Skeletal muscle satellite cell (primary cell): ENCODE measurements around the gene CCDC78.
"Not testable (repeated sequence)": the region's sequence is repeated elsewhere in the genome, so short reads cannot be mapped to it uniquely, and the experiment has no call there.

Experiments used
- H3K27me3 ChIP-seq: 2 replicates; pipeline ENCODE4 v1.7.0; 2013; ENCODE audit warnings: low read length; ENCODE audit not compliant: control insufficient read depth, insufficient read depth
- H3K36me3 ChIP-seq: 2 replicates; pipeline ENCODE4 v1.7.0; 2013; ENCODE audit warnings: mild to moderate bottlenecking, control low read depth, low read length; ENCODE audit not compliant: insufficient read depth
- H3K4me1 ChIP-seq: 2 replicates; pipeline ENCODE4 v1.7.0; 2013; ENCODE audit warnings: low read length; ENCODE audit not compliant: control insufficient read depth, insufficient read depth
- H3K4me2 ChIP-seq: 2 replicates; pipeline ENCODE4 v1.7.0; 2013; ENCODE audit warnings: mild to moderate bottlenecking, low read length
- H3K4me3 ChIP-seq: 2 replicates; pipeline ENCODE4 v1.7.0; 2013; ENCODE audit warnings: low read length
- H3K9ac ChIP-seq: 2 replicates; pipeline ENCODE4 v1.7.0; 2013; ENCODE audit warnings: mild to moderate bottlenecking, low read depth, low read length, moderate library complexity
- H3K9me3 ChIP-seq: replicated peaks from 2 replicates; pipeline ENCODE4 v1.7.0; 2013; ENCODE audit warnings: mild to moderate bottlenecking, control low read depth, low read length

CCDC78 gene

DNA sequence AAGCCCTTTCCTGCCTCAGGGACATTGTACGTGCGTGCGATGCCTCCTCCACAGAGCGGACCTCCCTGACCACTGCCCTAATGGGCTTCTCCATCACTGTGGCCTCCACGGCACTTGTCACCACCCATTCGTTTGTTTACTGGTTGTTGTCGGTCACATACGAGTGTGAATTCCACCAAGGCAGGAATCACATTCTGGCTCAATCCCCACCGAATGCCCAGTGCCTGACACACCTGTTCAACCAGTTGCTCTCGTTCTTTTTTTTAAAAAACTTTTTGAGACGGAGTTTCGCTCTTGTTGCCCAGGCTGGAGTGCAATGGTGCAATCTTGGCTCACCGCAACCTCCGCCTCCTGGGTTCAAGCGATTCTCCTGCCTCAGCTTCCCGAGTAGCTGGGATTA, 35.0 kb downstream of the CCDC78 start:
- Histone ChIP-seq H3K4me1 (peaks cover 14% of the 10 kb centered on the region), H3K27me3 (peaks cover 39% of the 10 kb centered on the region)
- not testable (repeated sequence) for H3K9ac ChIP-seq, H3K9me3 ChIP-seq, H3K36me3 ChIP-seq, H3K4me2 ChIP-seq, H3K4me3 ChIP-seq

DNA sequence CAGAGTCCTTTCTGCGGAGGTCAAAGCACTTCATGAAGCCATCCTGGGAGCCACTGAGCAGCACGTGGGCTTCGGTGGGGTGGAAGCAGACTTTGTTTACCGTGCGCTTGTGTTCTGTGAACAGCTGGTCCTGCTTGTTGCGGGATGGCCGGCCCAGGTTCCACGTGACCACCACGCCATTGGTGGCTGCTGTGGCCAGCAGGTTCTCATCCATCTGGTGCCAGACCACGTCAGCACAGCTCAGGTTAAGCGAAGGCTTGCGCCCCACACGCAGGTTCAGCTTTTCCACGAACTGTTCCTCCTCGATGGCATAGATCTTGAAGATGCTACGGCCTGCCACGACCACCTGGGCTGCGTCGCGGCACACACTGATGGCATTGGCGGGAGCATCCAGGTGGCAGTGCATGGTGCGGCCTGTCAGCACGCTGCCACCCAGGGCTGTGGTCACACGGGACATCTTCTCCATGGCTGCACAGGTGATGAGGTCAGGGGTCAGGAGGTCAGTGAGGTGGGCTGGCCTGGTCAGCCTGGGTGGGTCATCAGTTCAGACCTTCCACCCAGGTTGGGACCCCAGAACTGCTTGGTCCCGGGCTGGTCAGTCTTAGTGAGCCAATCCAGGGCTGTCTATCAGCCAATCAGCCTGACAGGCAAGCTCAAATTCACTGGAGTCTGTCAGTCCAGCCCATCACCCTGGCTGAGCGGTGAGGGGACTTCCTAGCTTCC, 36.9 kb downstream of the CCDC78 start:
- H3K36me3 ChIP-seq: peaks cover 12% of the 10 kb centered on the region
- H3K9ac ChIP-seq: peak overlapping the region; percentile 98
- peaks cover 21% of the 10 kb centered on the region for H3K4me1 ChIP-seq

DNA sequence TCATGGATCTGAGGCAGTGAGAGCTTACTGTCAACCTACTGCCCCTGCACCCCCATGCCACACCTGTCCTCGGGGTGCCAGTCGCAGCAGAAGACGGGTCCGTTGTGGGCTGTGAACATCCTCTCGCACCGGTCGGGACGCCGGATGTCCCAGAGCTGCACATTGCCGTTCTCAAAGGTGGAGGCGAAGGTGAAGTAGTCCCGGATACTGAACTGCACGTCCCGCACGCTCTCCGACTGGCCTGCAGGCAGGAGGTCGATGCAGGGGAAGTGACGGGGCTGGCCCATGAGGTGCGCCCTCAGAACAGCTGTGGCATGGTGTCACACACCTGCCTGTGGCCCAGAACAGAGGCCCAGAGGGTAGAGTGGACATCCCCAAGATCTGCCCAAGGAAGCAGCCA, 38.7 kb downstream of the CCDC78 start:
- Histone ChIP-seq H3K27me3 (peaks cover 5% of the 10 kb centered on the region), H3K4me1 (peaks cover 36% of the 10 kb centered on the region)

More for the DNA sequence above, 36.9 kb downstream of the CCDC78 start:
- H3K4me2 ChIP-seq: peak overlapping the region; percentile 96
- H3K27me3 ChIP-seq: peaks cover 22% of the 10 kb centered on the region
- peak overlapping the region; percentile 100 for H3K4me3 ChIP-seq
- H3K9me3 ChIP-seq: no peaks in the 10 kb centered on the region

DNA sequence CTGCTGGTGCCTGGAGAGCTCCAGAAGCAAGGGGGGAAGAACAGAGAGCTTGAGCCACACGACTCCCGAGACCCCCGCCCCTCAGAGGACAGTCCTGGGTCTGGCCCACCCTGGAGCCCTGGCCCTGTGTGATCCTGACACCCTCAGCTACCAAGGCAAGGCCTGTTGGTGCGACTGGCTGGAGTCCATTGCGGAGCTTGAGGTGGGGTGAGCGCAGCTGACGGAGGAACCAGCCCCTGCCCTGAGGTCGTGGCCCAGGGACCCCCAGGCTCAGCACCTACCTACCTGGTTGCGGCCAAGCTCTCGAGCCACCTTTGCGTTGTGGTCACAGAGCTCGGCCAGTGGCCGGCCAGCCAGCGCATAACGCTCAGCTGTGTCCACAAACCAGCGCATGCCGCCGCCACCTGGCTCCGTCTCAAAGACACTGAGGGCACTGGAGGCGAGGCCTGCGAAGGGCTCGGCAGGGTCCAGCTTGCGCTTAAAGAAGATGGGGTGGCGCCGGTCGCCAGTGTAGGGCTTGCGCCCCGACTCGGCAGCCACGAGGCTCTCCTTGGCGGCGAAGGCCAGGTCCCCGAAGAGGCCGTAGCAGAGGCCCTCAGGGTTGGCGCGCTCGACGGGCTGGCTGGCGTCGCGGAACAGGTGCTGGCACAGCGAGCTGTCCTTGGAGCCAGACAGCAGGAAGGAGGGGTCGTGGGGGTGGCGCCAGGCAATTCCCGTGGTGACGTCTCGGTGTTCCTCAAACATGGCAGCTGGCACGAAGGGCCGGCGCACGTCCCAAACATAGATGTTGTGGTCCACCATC, 39.6 kb downstream of the CCDC78 start:
- H3K36me3 ChIP-seq: peaks cover 29% of the 10 kb centered on the region
- no peaks in the 10 kb centered on the region for H3K27me3 ChIP-seq
- H3K9me3 ChIP-seq: no peaks in the 10 kb centered on the region
- no peak overlapping the region for H3K9ac ChIP-seq
- no peak overlapping the region for H3K4me2 ChIP-seq
- no peak overlapping the region for H3K4me3 ChIP-seq
- H3K4me1 ChIP-seq: peaks cover 44% of the 10 kb centered on the region

More for the DNA sequence above, 38.7 kb downstream of the CCDC78 start:
- Histone ChIP-seq H3K4me2 (no peak overlapping the region), H3K9me3 (no peaks in the 10 kb centered on the region), H3K9ac (no peak overlapping the region), H3K36me3 (peaks cover 21% of the 10 kb centered on the region), H3K4me3 (no peak overlapping the region)

DNA sequence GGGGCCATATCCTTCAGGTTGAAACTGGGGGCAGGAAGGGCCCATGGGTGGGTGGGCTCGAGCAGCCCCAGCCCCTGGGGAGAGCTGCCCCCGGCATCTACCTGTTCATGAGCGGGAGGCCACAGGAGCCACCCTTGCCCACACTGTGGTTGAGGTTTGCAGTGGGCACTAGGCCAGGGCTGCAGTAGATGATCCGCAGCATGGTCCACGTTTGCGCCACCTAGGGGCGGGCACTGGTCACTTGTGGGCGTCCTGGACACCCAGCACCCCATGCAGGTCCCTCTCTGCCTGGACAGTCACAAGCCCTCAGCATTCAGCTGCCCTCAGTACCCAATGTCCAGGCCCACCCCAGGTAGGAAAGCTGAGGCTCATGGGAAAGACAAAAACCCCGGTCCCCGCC, 40.3 kb downstream of the CCDC78 start:
- Histone ChIP-seq H3K36me3 (peaks cover 35% of the 10 kb centered on the region), H3K4me1 (peaks cover 51% of the 10 kb centered on the region), H3K9ac (no peak overlapping the region), H3K4me3 (no peak overlapping the region), H3K4me2 (no peak overlapping the region), H3K27me3 (no peaks in the 10 kb centered on the region), H3K9me3 (no peaks in the 10 kb centered on the region)

DNA sequence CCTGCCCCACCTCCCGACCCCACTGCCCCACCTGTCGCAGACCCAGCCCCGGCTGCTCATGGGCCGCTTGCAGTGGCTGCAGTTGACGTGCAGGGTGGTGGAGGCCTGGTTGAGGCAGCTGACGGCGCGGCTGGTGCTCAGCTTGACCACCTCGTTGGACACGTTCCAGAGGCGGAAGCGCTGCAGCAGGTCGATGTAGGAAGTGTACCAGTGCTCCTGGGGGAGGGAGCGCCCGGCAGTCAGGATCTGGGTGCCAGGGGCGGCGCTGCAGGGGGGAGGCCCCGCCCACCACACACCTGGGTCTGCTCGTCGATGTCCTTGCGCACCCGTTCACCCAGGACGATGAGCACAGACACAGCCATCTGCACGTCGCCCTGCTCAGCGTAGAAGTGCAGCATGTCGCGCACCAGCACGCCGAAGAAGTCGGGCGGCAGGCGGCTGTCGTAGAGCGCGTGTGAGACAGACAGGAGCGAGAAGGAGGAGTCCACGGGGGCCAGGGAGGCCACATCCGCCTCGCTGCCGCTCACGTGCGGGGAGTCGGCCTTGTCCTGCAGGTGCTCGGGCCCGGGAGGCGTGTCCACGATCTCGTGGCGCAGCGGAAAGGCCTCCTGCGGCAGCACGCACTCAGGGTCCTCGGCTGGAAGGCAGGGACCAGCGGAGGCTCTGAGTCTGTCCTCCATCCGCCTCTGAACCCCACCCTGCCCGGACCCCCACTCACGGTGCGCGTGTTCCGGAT, 41.1 kb downstream of the CCDC78 start:
- peaks cover 48% of the 10 kb centered on the region for H3K4me1 ChIP-seq
- no peak overlapping the region for H3K9ac ChIP-seq
- peaks cover 35% of the 10 kb centered on the region for H3K36me3 ChIP-seq
- no peaks in the 10 kb centered on the region for H3K9me3 ChIP-seq
- no peak overlapping the region for H3K4me3 ChIP-seq
- H3K4me2 ChIP-seq: peak overlapping the region; percentile 97
- no peaks in the 10 kb centered on the region for H3K27me3 ChIP-seq

DNA sequence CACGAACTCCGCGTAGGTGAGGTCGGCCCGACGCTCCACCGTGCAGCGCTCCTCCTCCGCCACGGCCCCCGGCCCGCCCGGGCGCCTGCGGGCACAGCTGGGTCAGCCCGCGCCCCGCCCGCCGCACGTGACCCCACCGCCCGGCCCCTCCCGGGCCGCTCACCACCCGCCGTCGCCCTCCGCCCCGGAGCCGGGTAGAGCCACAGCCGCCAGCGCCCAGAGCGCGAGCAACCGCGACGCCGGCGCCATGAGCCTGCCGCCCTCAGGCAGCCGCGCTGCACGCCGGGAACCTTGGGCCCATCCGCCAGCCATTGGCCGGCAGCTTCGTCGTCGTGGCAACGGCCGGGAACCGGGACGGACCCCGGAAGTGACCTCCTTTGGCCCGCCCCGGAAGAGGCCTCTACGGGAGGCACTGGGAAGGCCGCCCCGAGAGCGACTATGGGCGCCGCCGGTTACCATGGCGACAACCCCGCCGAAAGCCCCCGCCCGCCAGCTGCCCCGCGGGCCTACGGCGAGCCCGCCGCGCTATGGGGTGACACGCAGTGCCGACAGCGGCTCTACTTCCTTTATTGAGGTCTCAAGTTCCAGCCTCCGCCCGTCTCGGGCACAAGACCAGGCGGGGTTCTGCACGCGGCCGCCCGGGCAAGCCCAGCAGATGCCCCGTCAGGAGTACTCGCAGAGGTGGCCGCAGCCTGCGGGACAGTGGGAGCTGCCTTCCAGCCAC, 42.0 kb downstream of the CCDC78 start, which contains the start of gene JMJD8:
Gene JMJD8, minus strand, starts transcription at position 264 of the 724 bp plus-strand sequence. Its CDS starts 15 bp downstream, at position 249.
- peaks cover 45% of the 10 kb centered on the region for H3K4me1 ChIP-seq
- H3K9ac ChIP-seq: peak within 1 kb of the TSS; percentile 76
- peak within 1 kb of the TSS; percentile 79 for H3K4me3 ChIP-seq
- H3K9me3 ChIP-seq: no peaks in the 10 kb centered on the region
- no peaks in the 10 kb centered on the region for H3K27me3 ChIP-seq
- H3K4me2 ChIP-seq: peak within 1 kb of the TSS; percentile 97
- H3K36me3 ChIP-seq: peaks cover 35% of the 10 kb centered on the region

DNA sequence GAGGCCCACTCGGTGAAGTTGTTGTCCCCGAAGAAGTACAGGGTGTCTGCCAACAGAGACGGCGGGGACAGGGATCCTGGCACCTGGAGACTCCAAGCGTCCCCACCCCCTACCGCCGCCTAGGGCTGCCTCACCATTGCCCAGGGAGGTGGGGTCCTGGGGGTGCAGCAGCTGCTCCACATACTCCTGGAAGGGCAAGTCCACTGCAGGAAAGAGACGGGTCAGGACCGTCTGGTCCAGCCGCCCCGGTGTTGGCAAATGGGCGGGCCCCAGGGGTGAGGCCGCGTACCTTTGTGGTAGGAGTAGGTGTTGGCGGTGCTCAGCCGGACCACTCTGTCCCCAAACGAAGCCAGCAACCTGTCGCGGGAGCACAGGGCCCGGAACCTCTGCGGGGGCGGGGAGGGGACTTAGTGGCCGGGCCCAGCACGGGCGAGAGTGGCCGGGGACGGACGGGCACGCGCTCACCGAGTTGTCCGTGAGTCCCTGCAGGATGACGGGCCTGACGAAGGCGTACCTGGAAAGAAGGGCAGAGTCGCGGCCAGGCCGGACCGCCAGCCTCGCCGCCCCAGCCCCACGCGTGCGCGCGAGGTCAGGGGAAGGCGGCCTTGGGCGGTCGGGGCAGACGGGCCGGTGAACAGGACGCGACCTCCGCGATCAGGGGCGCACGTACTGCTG, 42.7 kb downstream of the CCDC78 start:
- Histone ChIP-seq H3K4me2 (peak overlapping the region; percentile 94), H3K36me3 (peaks cover 35% of the 10 kb centered on the region), H3K4me1 (peaks cover 41% of the 10 kb centered on the region), H3K9me3 (no peaks in the 10 kb centered on the region), H3K9ac (peak overlapping the region; percentile 76), H3K4me3 (peak overlapping the region; percentile 79), H3K27me3 (no peaks in the 10 kb centered on the region)

DNA sequence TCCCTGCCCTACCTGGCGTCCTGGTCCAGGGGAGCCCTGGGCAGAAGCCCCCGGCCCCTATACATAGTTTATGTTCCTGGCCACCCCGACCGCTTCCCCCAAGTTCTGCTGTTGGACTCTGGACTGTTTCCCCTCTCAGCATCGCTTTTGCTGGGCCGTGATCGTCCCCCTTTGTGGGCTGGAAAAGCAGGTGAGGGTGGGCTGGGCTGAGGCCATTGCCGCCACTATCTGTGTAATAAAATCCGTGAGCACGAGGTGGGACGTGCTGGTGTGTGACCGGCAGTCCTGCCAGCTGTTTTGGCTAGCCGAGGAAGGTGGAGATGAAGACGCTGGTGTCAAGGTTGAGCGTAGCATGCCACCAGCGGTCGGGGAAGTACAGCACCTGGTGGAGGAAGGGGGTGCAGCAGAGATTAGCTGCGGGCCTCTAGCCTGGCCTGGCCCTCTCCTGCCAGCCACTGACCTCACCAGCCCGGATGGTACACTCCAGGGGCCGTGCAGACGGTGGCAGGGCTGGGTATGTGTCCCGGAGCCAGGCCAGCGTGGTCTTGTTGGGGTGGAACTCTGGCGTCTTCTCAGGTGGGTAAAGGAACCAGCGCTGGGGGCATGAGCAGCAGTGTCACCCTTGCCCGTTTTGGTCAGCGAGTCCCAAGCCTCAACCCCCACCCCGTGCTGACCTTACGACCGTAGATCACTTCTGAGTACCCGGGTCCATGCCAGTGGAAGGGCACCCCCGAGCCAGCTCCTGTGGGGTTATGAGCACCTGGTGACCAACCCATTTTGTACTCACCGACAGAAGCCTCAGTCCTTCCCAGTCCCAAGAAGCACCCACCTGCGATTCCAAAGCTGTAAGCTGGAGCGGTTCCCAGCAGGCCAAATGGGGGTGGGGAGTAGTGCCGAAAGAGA, 43.5 kb downstream of the CCDC78 start:
- H3K4me3 ChIP-seq: peak overlapping the region; percentile 79
- H3K9ac ChIP-seq: peak overlapping the region; percentile 76
- peaks cover 41% of the 10 kb centered on the region for H3K4me1 ChIP-seq
- peak overlapping the region; percentile 94 for H3K4me2 ChIP-seq
- H3K36me3 ChIP-seq: peaks cover 35% of the 10 kb centered on the region
- no peaks in the 10 kb centered on the region for H3K27me3 ChIP-seq
- H3K9me3 ChIP-seq: no peaks in the 10 kb centered on the region
